Suppressor macrophage treated with lipopolysaccharide for 4 hours (primary cell): ENCODE results near the gene SPAG9.
A peak's percentile ranks its signal among the peaks of the same experiment; 100 is the strongest.

Experiments used
- DNase-seq: peaks from one replicate; pipeline ENCODE4 v3.0.0-alpha.2; 2020

The SPAG9 gene, protein sequence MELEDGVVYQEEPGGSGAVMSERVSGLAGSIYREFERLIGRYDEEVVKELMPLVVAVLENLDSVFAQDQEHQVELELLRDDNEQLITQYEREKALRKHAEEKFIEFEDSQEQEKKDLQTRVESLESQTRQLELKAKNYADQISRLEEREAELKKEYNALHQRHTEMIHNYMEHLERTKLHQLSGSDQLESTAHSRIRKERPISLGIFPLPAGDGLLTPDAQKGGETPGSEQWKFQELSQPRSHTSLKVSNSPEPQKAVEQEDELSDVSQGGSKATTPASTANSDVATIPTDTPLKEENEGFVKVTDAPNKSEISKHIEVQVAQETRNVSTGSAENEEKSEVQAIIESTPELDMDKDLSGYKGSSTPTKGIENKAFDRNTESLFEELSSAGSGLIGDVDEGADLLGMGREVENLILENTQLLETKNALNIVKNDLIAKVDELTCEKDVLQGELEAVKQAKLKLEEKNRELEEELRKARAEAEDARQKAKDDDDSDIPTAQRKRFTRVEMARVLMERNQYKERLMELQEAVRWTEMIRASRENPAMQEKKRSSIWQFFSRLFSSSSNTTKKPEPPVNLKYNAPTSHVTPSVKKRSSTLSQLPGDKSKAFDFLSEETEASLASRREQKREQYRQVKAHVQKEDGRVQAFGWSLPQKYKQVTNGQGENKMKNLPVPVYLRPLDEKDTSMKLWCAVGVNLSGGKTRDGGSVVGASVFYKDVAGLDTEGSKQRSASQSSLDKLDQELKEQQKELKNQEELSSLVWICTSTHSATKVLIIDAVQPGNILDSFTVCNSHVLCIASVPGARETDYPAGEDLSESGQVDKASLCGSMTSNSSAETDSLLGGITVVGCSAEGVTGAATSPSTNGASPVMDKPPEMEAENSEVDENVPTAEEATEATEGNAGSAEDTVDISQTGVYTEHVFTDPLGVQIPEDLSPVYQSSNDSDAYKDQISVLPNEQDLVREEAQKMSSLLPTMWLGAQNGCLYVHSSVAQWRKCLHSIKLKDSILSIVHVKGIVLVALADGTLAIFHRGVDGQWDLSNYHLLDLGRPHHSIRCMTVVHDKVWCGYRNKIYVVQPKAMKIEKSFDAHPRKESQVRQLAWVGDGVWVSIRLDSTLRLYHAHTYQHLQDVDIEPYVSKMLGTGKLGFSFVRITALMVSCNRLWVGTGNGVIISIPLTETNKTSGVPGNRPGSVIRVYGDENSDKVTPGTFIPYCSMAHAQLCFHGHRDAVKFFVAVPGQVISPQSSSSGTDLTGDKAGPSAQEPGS (N-terminal part only)

GRCh38 chr17:51120739-51121619, at the start of gene SPAG9:
SPAG9 (minus strand) TSS chr17:51120868; CDS start chr17:51120656, 212 bp downstream.
- peak; percentile 99 for DNase-seq

DNA sequence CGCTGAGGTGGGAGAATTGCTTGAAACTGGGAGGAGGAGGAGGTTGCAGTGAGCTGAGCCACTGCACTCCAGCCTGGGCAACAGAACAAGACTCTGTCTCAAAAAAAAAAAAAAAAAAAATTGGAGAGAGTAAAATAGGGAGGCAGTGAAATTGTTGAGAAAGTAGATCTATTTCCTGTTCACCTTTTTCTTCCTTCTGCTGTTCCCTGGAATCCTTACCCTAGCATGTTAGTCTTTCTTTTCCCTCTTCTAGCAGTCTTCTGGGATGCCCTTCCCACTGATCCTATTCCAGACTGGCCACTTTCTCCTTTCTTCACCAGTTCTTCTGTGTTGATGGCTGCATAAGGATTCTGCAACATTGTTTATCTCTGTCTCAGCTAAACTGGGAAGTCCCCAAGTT, 48.7 kb upstream of the SPAG9 start:
- DNase-seq, result no peak

DNA sequence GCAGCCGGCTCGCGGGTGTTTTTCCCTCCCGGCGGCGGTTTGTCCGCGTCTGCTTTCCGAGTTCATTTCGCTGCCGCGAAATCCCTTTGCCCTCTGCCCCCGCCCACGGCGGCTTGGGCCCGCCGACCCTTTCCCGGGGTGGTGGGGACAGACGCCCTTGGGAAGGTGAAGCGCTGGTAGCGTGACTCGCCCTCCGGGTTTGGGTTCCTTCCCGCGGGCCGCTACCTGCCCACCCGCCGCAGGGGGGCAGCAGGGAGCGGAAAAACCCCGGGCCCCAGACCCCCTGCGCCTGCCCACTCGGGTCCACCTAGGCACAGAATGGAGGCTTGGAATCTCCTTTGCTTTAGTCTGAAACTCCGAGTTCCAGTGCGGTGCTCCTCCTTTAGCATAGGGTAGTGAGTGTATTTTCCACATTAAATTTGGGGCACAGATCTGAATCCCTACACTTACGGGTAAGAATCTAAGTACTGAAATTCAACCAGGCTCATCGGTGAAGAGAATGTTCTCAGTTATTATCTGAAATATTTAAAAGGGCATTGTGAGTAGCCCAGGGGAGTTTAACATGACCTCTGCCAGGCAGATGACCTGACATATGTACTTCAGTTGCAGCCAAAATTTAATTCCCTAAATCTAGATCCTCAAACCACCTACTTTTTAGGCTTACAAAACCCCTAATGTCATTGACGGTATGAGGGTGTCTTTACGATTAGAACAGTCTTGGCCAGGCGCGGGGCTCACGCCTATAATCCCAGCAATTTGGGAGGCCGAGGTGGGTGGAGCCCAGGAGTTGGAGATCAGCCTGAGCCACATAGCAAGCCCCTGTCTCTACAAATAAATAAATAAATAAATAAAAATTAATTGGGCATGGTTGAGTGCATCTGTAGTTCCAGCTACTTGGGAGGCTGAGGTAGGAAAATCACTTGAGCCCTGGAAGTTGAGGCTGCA, 46.6 kb upstream of the SPAG9 start:
- DNase-seq, result peak; percentile 54

DNA sequence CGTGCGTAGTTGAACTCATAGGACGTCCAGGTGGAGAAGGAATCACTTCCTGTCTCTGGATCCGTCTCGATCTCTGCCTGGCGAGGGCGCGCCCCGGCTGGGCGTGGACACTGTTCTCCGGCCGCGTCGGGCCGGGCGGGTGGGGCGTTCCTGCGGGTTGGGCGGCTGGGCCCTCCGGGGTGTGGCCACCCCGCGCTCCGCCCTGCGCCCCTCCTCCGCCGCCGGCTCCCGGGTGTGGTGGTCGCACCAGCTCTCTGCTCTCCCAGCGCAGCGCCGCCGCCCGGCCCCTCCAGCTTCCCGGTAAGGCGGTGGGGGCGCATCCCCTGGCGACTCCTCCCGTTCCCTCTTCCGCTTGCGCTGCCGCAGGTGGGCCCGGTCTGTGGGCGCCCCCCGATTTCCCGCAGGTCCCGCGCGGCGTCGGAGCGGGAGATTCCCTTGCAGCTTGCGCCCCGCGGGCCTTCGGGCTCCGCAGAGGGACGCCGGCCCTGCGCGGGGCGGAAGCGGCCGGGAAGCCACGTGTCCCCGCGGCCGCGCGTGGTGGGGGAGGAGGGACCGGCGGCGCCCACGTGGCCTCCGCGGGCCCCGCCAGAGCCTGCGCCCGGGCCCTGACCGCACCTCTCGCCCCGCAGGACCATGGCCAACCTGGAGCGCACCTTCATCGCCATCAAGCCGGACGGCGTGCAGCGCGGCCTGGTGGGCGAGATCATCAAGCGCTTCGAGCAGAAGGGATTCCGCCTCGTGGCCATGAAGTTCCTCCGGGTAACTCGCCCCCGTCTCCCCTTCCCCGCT, 45.7 kb upstream of the SPAG9 start, which contains the start of gene NME2:
Gene NME2, plus strand, starts transcription at position 214 of the 789 bp plus-strand sequence. Its CDS starts 420 bp downstream, at position 634.
- peak; percentile 90 for DNase-seq

GRCh38 chr17:51165680-51166197, 45.1 kb upstream of the SPAG9 start:
- DNase-seq, result no peak

DNA sequence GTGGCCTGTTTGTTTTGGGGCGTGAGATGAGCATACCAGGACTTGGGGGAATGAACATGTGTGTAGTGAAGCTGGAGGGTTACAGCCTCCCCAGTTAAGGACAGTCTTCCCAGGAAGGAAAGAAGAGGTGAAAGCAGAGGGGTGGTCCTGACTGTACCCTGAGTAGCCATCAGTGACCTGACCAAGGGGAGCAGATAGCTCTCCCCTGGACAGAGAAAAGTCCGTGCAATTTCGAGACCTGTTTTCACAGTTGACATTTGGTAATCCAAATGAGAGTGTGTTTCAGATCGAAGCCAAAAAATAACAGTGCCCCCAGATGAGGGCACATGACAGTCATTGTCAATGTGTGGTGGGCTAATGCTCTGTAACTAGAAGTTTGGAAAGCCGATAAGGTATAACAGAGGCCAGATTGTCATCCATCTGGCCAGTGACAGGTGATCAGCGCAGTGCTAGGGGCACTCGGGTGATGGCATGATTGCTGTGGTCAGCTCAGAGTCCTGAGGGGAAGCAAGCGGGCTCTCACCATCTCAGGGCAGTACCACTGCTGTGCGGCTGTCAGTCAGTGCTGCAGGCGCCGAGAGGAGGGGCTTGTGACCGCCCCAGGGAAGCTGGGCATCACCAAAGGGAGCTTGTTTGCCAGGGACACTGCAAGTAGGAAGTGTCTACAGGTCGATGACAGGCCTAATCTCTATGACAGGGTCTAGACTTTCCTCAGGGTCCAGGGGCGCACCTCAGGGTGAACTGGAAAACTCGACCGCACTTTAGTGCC, 44.4 kb upstream of the SPAG9 start:
- no peak for DNase-seq

- DNase-seq, result no peak
These were observed 40.9 kb upstream of the SPAG9 start for GRCh38 chr17:51161541-51161940.

GRCh38 chr17:51159604-51160003, 38.9 kb upstream of the SPAG9 start:
- no peak for DNase-seq

DNA sequence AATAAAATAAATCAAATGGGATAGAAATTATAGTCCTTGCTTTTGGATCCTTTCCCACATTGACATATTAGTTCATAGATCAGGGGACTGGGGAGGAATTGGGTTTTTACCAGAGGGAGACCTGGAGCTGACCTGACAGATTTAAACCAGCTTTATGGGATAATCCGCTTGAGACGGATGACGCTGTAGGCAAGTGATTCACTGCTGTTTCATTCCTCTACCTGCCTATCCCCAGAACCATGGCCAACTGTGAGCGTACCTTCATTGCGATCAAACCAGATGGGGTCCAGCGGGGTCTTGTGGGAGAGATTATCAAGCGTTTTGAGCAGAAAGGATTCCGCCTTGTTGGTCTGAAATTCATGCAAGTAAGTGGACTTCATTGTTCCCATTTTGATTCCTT, 34.7 kb upstream of the SPAG9 start:
- no peak for DNase-seq

DNA sequence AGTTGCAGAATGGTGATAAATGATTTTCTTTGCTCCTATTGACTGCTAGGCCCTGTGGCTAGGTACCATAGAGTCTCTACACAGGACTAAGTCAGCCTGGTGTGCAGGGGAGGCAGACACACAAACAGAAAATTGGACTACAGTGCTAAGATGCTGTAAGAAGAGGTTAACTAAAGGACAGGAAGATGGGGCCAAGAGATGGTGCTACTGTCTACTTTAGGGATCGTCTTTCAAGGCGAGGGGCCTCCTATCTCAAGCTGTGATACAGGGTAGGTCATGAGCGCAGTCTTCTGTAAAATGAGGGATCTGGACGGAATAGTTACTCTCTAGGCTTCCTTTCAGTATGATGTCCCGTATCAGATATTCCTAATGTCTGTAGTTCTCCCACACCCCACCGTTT, 33.5 kb upstream of the SPAG9 start:
- no peak for DNase-seq

GRCh38 chr17:51153210-51154072, 32.8 kb upstream of the SPAG9 start, which contains the start of gene NME1:
NME1 (plus strand) TSS chr17:51153559; CDS start chr17:51155655, 2,096 bp downstream.
- DNase-seq, result peak; percentile 99

DNA sequence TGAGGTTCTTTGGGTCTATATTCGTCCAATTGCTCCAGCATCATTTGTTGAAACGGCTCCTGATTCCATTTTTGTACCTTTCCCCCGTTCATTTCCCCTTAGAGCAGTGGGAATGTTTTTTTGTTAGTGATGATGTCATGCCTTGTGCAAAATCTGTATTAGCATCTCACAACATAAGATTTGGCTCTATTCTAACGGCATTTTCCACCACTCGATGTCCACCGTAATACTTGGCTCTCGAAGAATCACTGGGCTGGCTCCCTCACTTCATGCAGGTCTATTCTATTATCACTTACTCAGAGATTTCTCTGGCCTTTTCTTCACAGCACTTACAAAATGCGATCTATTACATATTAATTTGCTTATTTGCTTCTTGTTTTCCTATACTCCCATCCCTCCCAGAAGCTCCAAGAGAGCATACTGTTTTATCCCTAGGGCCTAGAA, 32.1 kb upstream of the SPAG9 start:
- peak; percentile 36 for DNase-seq

GRCh38 chr17:51150932-51151331, 30.3 kb upstream of the SPAG9 start:
- no peak for DNase-seq

DNA sequence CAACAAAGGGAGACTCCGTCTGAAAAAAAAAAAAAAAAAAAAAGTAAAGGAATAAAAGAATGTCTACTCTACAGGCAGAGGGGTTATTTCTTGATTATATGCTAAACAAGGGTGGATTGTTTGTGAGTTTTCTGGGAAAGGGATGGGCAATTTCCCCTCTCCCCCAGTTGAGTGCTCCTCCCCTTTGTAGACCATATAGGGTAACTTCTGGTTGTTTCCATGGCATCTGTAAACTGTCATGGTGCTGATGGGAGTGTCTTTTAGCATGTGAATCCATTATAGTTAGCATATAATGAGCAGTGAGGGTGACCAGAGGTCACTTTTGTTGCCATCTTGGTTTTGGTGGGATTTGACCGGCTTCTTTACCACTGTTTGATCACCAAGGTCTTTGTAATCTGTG, 28.5 kb upstream of the SPAG9 start:
- no peak for DNase-seq

DNA sequence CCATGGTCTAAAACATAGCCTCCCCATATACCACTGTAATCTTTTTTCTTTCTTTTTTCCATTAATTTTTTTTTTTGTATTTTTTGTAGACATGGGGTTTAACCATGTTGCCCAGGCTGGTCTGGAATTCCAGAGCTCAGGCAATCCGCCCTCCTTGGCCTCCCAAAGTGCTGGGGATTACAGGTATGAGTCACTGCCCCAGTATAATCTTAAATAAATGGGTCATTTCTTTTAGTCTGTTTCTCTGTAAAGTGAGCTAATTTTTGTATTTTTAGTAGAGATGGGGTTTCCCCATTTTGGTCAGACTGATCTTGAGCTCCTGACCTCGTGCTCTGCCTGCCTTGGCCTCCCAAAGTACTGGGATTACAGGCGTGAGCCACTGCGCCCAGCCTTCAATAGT, 27.0 kb upstream of the SPAG9 start:
- DNase-seq, result peak; percentile 73

DNA sequence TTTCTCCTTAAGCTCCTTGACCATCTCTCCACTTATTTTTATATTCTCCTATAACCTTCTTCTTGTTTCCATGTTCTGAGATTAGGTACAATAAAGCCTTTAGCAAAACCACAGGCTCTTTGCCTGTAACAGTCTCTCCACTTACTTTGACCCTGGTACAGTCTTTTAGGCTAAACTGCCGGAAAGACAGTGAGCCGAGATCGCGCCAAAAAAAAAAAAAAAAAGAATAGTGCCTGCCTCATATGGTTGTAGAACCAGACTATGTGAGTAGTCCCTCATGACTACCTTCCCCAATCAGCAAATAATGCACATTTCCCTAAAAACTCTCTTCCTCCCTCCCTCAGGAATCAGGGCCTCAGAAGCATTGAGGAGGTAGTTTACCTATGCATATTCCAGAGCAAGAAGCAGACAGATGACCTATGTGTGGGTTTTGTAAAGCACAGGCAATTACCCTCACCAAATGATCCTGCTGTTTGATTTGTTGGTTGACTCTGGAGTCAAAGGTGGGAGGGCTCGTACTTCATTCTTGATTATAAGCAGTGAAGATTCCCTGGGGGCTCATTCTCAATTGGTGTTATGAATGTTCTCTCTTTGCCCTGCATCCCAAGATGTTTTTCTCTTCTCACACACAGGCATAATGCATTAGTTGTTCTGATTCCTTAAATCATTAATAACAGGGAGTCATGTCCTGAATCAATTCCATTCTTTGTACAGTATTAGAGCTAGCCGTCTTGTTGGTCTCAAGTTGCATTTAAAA, 23.8 kb upstream of the SPAG9 start:
- no peak for DNase-seq

DNA sequence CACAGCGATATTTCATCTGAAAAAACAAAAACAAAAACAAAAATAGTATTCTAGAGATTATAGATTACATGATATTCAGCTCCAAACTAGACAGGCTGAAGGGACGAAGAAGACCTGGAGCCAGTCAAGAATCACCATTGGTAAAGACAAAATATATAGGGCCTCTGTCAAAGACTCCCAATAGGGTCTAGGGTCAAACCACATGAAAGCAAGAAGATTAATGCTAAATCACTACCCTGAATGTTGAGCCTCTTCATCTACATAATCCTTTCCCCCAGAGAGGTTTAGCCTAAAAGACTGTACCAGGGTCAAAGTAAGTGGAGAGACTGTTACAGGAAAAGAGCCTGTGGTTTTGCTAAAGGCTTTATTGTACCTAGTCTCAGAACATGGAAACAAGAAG, 21.9 kb upstream of the SPAG9 start:
- no peak for DNase-seq
